OCI-LY1 (cell line): ENCODE measurements around the gene PPP1R12B.

ENCODE experiments used
- H2AFZ ChIP-seq: fragments of 200-600 bp; sonication (generic), shearing (Covaris generic); 2 replicates; pipeline ENCODE4 v1.6.0; 2014; ENCODE audit warnings: antibody characterized with exemption, mild to moderate bottlenecking, low read length
- H3F3A ChIP-seq: fragments of 200-600 bp; sonication (generic), shearing (Covaris generic); 2 replicates; pipeline ENCODE4 v1.6.0; 2014; ENCODE audit warnings: mild to moderate bottlenecking, antibody characterized with exemption, low read length, moderate library complexity; ENCODE audit not compliant: insufficient read depth
- H3K27ac ChIP-seq: fragments of 200-600 bp; sonication (generic); 2 replicates; pipeline ENCODE4 v1.5.1; 2014; ENCODE audit warnings: low read length, mixed run types, mild to moderate bottlenecking, low read depth; ENCODE audit not compliant: poor library complexity, severe bottlenecking
- H3K27me3 ChIP-seq: fragments of 200-600 bp; sonication (generic); 2 replicates; pipeline ENCODE4 v1.6.0; 2014; ENCODE audit warnings: antibody characterized with exemption, mild to moderate bottlenecking, low read length, moderate library complexity; ENCODE audit not compliant: insufficient read depth
- H3K36me3 ChIP-seq: fragments of 200-600 bp; sonication (generic); 2 replicates; pipeline ENCODE4 v1.6.1; 2014; ENCODE audit warnings: mild to moderate bottlenecking, antibody characterized with exemption, low read length, moderate library complexity, mixed read lengths; ENCODE audit not compliant: insufficient read depth
- H3K4me1 ChIP-seq: fragments of 200-600 bp; sonication (generic); 2 replicates; pipeline ENCODE4 v1.5.1; 2014; ENCODE audit warnings: mild to moderate bottlenecking, low read length, moderate library complexity; ENCODE audit not compliant: insufficient read depth, severe bottlenecking
- H3K4me2 ChIP-seq: fragments of 200-600 bp; sonication (generic), shearing (Covaris generic); 2 replicates; pipeline ENCODE4 v1.6.1; 2014; ENCODE audit warnings: low read length
- H3K4me3 ChIP-seq: fragments of 200-600 bp; sonication (generic); 2 replicates; pipeline ENCODE4 v1.5.1; 2014; ENCODE audit warnings: low read length, low read depth, mild to moderate bottlenecking, mixed read lengths; ENCODE audit not compliant: poor library complexity, severe bottlenecking
- H3K79me2 ChIP-seq: fragments of 200-600 bp; shearing (Covaris generic); 2 replicates; pipeline ENCODE4 v1.6.1; 2016; ENCODE audit warnings: mixed run types, low read length, mixed read lengths; ENCODE audit not compliant: insufficient read depth
- H3K9ac ChIP-seq: fragments of 200-600 bp; sonication (generic), shearing (Covaris generic); 2 replicates; pipeline ENCODE4 v1.6.1; 2014; ENCODE audit warnings: mild to moderate bottlenecking, low read length, mixed read lengths
- H3K9me2 ChIP-seq: fragments of 200-600 bp; sonication (generic), shearing (Covaris generic); 2 replicates; pipeline ENCODE4 v1.6.1; 2014; ENCODE audit warnings: low read depth, mild to moderate bottlenecking, low read length, mixed read lengths
- H3K9me3 ChIP-seq: fragments of 200-600 bp; shearing (Covaris generic); 2 replicates; pipeline ENCODE4 v1.6.1; 2014; ENCODE audit warnings: low read length, mixed read lengths
- H4K20me1 ChIP-seq: fragments of 200-600 bp; sonication (generic), shearing (Covaris generic); 2 replicates; pipeline ENCODE4 v1.6.0; 2016; ENCODE audit warnings: mild to moderate bottlenecking, low read length; ENCODE audit not compliant: insufficient read depth
- CTCF ChIP-seq: fragments of 200-600 bp; sonication (generic), shearing (Covaris generic); IDR thresholded peaks from 2 replicates; pipeline ENCODE4 v1.5.1; 2017; ENCODE audit warnings: mild to moderate bottlenecking, antibody characterized with exemption, low read length, moderate library complexity, mixed read lengths
- EZH2 ChIP-seq: fragments of 200-600 bp; sonication (generic), shearing (Covaris generic); IDR thresholded peaks from 2 replicates; pipeline ENCODE4 v1.8.0; 2017; ENCODE audit warnings: borderline replicate concordance, mixed run types, mild to moderate bottlenecking, antibody characterized with exemption, low read length, moderate library complexity, mixed read lengths

The PPP1R12B gene

GRCh38 chr1:202596638-202597037 lies 248.1 kb downstream of the PPP1R12B start:
- H3K4me3 ChIP-seq: no peak overlapping the region
- H3K4me1 ChIP-seq: no peaks in the 10 kb centered on the region
- no peaks in the 10 kb centered on the region for H3K9me2 ChIP-seq
- H3F3A ChIP-seq: no peaks in the 10 kb centered on the region
- H3K27ac ChIP-seq: no peak overlapping the region
- no peaks in the 10 kb centered on the region for H3K9me3 ChIP-seq
- H3K27me3 ChIP-seq: 0 out of 2 replicates have a peak, but pooled peaks cover 5% of the 10 kb centered on the region
- no peaks in the 10 kb centered on the region for H3K79me2 ChIP-seq
- no peak overlapping the region for H3K9ac ChIP-seq
- H3K36me3 ChIP-seq: no peaks in the 10 kb centered on the region
- H3K4me2 ChIP-seq: no peak overlapping the region
- H2AFZ ChIP-seq: no peak overlapping the region
- TF ChIP-seq CTCF (no peak), EZH2 (no peak)
- no peaks in the 10 kb centered on the region for H4K20me1 ChIP-seq

GRCh38 chr1:202597090-202597761 lies 248.7 kb downstream of the PPP1R12B start:
- Histone ChIP-seq H3F3A (no peaks in the 10 kb centered on the region), H3K36me3 (no peaks in the 10 kb centered on the region), H3K27ac (no peak overlapping the region), H3K9ac (no peak overlapping the region), H3K4me1 (no peaks in the 10 kb centered on the region), H3K79me2 (no peaks in the 10 kb centered on the region), H3K4me3 (no peak overlapping the region), H4K20me1 (no peaks in the 10 kb centered on the region), H3K9me2 (no peaks in the 10 kb centered on the region), H3K4me2 (no peak overlapping the region), H3K9me3 (no peaks in the 10 kb centered on the region), H3K27me3 (0 out of 2 replicates have a peak, but pooled peaks cover 5% of the 10 kb centered on the region), H2AFZ (no peak overlapping the region)
- TF ChIP-seq EZH2: no peak
- no peak for TF ChIP-seq CTCF

GRCh38 chr1:202599669-202600431 lies 251.4 kb downstream of the PPP1R12B start:
- H2AFZ ChIP-seq: no peak overlapping the region
- 0 out of 2 replicates have a peak, but pooled peaks cover 5% of the 10 kb centered on the region for H3K27me3 ChIP-seq
- no peak overlapping the region for H3K4me3 ChIP-seq
- H3K9me3 ChIP-seq: no peaks in the 10 kb centered on the region
- no peaks in the 10 kb centered on the region for H3K36me3 ChIP-seq
- no peaks in the 10 kb centered on the region for H3F3A ChIP-seq
- H3K27ac ChIP-seq: no peak overlapping the region
- TF ChIP-seq EZH2 (no peak), CTCF (peak; percentile 79)
- no peaks in the 10 kb centered on the region for H3K4me1 ChIP-seq
- no peak overlapping the region for H3K9ac ChIP-seq
- H3K4me2 ChIP-seq: no peak overlapping the region
- no peaks in the 10 kb centered on the region for H3K9me2 ChIP-seq
- no peaks in the 10 kb centered on the region for H4K20me1 ChIP-seq
- H3K79me2 ChIP-seq: no peaks in the 10 kb centered on the region
